Measurements from ENCODE around the gene ABCA5.

ABCA5 gene

GRCh38 chr17:69254187-69254586 is 72.7 kb downstream of the ABCA5 start:
- no peak for DNase-seq (ENCODE audit: low read depth in 2 of 2)

- no peak for DNase-seq (ENCODE audit: low read depth in 2 of 2)
Observed at GRCh38 chr17:69250641-69251040, 76.3 kb downstream of the ABCA5 start.

GRCh38 chr17:69246726-69247375 is 80.1 kb downstream of the ABCA5 start:
- no peak for DNase-seq (ENCODE audit: low read depth in 2 of 2)

GRCh38 chr17:69246202-69246601 is 80.7 kb downstream of the ABCA5 start:
- DNase-seq (ENCODE audit: low read depth in 2 of 2) = no peak

GRCh38 chr17:69245617-69246016 is 81.3 kb downstream of the ABCA5 start:
- no peak for DNase-seq (ENCODE audit: low read depth in 2 of 2)

GRCh38 chr17:69239611-69240600 is 87.0 kb downstream of the ABCA5 start:
- DNase-seq (ENCODE audit: low read depth in 2 of 2) = no peak

- no peak for DNase-seq (ENCODE audit: low read depth in 2 of 2)
Observed at GRCh38 chr17:69236946-69237345, 90.0 kb downstream of the ABCA5 start.

GRCh38 chr17:69236464-69236863 is 90.5 kb downstream of the ABCA5 start:
- no peak for DNase-seq (ENCODE audit: low read depth in 2 of 2)

- peak; percentile 15 to 41 for DNase-seq (ENCODE audit: low read depth in 2 of 2)
Observed at GRCh38 chr17:69235338-69236058, 91.4 kb downstream of the ABCA5 start.

DNA sequence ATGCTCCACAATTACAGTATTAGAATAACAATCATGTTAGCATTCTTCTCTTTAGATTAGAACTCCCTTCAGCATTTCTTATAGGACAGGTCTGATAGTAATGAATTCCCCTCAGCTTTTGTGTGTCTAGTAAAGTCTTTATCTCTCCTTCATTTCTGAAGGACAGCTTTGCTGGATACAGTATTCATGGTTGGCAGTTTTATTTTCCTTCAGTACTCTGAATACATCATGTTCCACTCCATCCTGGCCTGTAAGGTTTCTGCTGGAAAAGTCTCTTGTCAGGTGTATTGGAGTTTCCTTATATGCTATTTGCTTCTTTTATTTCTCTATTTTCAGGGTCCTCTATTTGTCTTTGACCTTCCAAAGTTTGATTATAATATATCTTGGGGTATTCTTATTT is 94.3 kb downstream of the ABCA5 start:
- no peak for DNase-seq (ENCODE audit: low read depth in 2 of 2)

GRCh38 chr17:69231521-69231920 is 95.4 kb downstream of the ABCA5 start:
- no peak for DNase-seq (ENCODE audit: low read depth in 2 of 2)

DNA sequence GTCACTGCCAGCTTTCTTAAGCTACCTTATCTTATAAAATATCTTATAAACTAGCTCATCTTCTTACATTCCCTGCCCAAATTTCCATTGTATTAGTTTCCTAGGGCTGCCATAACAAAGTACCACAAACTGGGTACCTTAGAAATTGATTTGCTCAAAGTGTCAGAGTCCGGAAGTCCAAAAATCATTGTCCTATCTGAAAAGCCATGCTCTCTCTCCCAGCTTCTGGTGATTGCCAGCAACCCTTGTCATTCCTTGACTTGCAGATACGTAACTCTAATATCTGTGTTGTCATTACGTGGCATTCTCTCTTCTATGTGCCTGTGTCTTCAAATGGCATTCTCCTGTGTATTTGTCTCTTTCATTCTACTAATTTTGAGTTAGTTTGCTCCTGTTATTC is 96.0 kb downstream of the ABCA5 start:
- DNase-seq (ENCODE audit: low read depth in 2 of 2) = no peak

GRCh38 chr17:69228576-69228975 is 98.4 kb downstream of the ABCA5 start, which contains the start of gene ABCA10:
ABCA10 (minus strand) TSS chr17:69228824; CDS start chr17:69225358, 3,466 bp downstream.
- no peak for DNase-seq (ENCODE audit: low read depth in 2 of 2)

DNA sequence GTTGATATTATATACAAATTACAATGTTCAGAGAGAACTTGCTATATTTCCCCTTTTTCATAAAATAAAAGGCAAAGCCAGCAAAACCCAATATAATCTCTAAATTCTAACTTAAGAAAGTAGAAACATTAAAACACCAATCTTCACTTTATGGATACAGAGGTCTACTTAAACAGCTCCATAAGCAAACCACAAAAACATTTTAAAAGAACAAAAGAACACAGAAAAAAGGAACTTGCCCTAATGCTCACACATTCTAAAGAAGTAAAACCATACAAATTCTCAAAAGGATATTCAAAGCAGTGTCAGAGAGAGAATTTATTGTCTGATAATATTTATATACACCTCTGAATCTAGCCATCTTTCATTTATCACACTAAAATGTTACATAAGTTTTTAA is 98.9 kb downstream of the ABCA5 start:
- DNase-seq (ENCODE audit: low read depth in 2 of 2) = no peak

GRCh38 chr17:69227541-69227940 is 99.4 kb downstream of the ABCA5 start:
- no peak for DNase-seq (ENCODE audit: low read depth in 2 of 2)

DNA sequence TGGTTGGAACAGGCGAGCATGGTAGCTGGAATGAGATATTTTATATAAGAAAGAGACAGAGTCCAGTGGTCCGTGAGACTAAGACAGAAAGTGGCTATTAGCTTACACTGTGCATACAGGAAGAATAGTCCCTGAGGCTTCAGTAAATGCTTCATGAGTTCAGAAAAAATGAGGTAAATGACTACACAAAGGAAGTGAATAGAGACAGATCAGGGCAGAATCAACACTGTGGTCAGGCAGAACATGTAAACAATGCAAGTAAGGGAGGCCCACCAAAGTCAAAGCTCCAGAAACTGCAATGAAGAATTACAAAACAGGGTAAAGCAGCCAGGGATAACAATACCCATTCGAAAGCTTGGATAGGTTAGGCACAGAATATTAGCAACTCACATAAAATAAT is 103.1 kb downstream of the ABCA5 start:
- no peak for DNase-seq (ENCODE audit: low read depth in 2 of 2)

DNA sequence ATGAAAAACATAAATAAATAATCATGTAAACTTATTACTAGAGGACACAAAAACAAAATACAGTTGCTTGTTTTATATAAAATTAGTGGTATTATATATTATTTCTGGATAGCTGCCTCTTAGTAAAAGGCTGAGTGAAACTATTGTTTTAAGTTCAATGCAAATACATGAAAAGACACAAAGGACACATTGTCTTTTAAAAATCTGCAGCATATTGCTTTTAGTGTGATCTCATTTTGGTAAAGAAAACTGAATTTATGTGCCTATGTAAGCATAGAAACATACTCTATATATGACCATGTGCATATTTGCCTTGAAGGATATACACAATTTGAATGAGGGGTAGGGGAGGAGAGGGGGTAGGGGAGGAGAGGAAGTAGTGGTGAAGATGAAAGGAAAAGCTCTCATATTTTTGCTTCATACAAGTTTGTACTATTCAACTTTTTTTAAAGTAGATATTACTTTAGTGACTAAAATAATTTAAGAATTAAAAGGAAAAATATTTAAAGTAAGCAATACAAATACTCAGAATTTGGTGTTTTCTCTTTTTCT is 104.2 kb downstream of the ABCA5 start:
- no peak for DNase-seq (ENCODE audit: low read depth in 2 of 2)

DNA sequence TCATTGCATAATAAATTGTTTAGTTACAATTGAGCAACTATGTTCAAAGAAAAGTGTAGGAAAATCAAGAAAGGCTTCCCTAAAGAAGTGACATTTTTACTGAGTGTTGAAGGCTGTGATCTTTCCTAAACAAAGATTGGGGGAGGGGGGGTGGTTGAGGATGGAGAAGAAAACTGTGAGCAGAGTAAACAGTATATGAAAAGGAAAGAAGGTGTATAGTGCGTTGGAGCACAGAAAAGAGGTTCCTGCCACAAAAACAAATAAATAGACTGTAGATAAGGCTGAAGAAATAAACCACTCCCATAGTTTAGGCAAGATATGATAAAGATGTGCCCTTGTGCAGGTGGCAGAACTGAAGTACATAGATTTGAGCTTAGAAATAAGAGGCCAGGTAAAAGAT is 106.8 kb downstream of the ABCA5 start:
- no peak for DNase-seq (ENCODE audit: low read depth in 2 of 2)

DNA sequence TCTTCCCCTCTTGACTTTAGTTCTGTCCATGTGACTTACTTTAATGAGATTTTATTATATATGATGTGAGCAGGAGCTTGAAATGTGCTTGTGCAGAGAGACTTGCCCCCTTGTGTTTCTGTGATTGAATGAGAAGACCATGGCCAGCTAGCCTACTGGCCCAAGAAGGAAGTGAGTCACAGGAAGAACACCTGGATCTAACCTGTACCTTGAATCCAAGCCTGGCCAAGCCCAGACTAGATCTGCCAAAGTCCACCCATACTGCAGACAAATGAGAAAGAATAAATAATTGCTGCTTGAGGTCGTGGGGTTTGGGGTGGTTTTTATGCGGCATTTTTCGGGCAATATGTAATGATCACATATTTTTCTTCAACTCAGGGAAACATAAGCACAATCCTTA is 107.9 kb downstream of the ABCA5 start:
- no peak for DNase-seq (ENCODE audit: low read depth in 2 of 2)

GRCh38 chr17:69213059-69213813 is 113.7 kb downstream of the ABCA5 start:
- no peak for DNase-seq (ENCODE audit: low read depth in 2 of 2)

DNA sequence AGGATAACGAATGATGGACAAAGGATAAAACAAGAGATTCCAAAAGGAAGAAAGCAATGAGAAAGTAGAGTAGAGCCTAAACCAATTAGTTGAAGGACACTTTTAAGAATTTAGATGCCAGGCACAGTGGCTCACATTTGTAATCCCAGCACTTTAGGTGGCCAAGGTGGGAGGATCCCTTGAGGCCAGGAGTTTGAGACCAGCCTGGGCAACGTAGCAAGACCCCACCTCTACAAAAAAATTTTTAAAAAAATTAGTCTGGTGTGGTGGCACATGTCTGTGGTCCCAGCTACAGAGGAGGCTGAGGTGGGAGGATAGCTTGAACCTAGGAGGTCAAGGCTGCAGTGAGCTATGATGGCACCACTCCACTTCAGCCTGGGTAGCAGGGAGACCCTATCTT is 118.3 kb downstream of the ABCA5 start:
- no peak for DNase-seq (ENCODE audit: low read depth in 2 of 2)

All from stimulated activated CD4-positive, alpha-beta T cell treated with anti-CD3 and anti-CD28 coated beads, Interleukin-12 subunit alpha, Interleukin-12 subunit beta, amount 100 ng/mL, for 24 hours (primary cell).